Adrenal gland (tissue), 5 donors: Measurements from ENCODE around the gene IFITM5.

ENCODE experiments used
- POLR2A ChIP-seq, 2 donors: fragments of 450-650 bp; IDR thresholded peaks; one replicate each; pipeline ENCODE4 v1.6.1; 2017; ENCODE audit warnings: antibody characterized with exemption in 2 of 2, mild to moderate bottlenecking in 2 of 2, moderate library complexity in 1 of 2
- TF ChIP-seq, protein P1 (sequence below), 6 experiments: fragments of 450-650 bp in 4 of 6; fragments of 200-600 bp in 2 of 6; sonication (generic) in 1 of 6; IDR thresholded peaks; 1 replicate in 5 of 6; 2 replicates in 1 of 6; pipeline versions ENCODE4 v1.5.1 to v1.8.0; 2016 to 2021; ENCODE audit warnings: antibody characterized with exemption in 6 of 6, mild to moderate bottlenecking in 2 of 6, moderate library complexity in 1 of 6
- donor health status: DM: no; HTN: no; CAD: no.

GRCh38 chr11:346529-346928 is 47.2 kb upstream of the IFITM5 start:
- TF ChIP-seq, protein P1, sequence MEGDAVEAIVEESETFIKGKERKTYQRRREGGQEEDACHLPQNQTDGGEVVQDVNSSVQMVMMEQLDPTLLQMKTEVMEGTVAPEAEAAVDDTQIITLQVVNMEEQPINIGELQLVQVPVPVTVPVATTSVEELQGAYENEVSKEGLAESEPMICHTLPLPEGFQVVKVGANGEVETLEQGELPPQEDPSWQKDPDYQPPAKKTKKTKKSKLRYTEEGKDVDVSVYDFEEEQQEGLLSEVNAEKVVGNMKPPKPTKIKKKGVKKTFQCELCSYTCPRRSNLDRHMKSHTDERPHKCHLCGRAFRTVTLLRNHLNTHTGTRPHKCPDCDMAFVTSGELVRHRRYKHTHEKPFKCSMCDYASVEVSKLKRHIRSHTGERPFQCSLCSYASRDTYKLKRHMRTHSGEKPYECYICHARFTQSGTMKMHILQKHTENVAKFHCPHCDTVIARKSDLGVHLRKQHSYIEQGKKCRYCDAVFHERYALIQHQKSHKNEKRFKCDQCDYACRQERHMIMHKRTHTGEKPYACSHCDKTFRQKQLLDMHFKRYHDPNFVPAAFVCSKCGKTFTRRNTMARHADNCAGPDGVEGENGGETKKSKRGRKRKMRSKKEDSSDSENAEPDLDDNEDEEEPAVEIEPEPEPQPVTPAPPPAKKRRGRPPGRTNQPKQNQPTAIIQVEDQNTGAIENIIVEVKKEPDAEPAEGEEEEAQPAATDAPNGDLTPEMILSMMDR (IDR thresholded peaks at IDR 0.05): no peak
- TF ChIP-seq POLR2A (IDR thresholded peaks at IDR 0.05): no peak
